WTC11 (cell line): Measurements from ENCODE around the gene ABCA13. TPM values are rescaled to one million over a fixed set of nuclear protein-coding genes. Genes with fewer than 3 reads are reported as not detected.

ENCODE experiments used
- ATAC-seq: fragments of 200-7000 bp; cut with Tn5 transposase; 2 replicates; pipeline ENCODE4 v1.10.0; 2021; ENCODE audit warnings: mild to moderate bottlenecking, moderate library complexity
- CTCF ChIA-PET: fragments of 300-600 bp; sonication (Branson Sonifier 250); formaldehyde crosslinking; loops from one replicate; lab custom pipeline; 2021; ENCODE audit warnings: antibody characterized with exemption; lab: Charles Lee
- POLR2A ChIA-PET: fragments of 350-600 bp; sonication (Branson Sonifier 250); formaldehyde crosslinking; loops from one replicate; lab custom pipeline; 2021; ENCODE audit warnings: antibody characterized with exemption; lab: Charles Lee
- DNase-seq: peaks from one replicate; pipeline ENCODE4 v3.0.0; 2021; ENCODE audit warnings: low spot score
- H3K27ac Mint-ChIP-seq: 2 replicates; pipeline ENCODE4 v1.8.0; 2021; ENCODE audit warnings: mixed read lengths
- H3K27me3 Mint-ChIP-seq: 2 replicates; pipeline ENCODE4 v1.8.0; 2021; ENCODE audit warnings: low read depth, mild to moderate bottlenecking, moderate library complexity, mixed read lengths
- H3K36me3 Mint-ChIP-seq: 2 replicates; pipeline ENCODE4 v1.8.0; 2021; ENCODE audit warnings: mixed read lengths
- H3K4me1 Mint-ChIP-seq: 2 replicates; pipeline ENCODE4 v1.8.0; 2022; ENCODE audit warnings: mixed read lengths
- H3K4me3 Mint-ChIP-seq: 2 replicates; pipeline ENCODE4 v1.8.0; 2021; ENCODE audit warnings: mild to moderate bottlenecking, moderate library complexity, mixed read lengths
- H3K9me3 Mint-ChIP-seq: 2 replicates; pipeline ENCODE4 v1.8.0; 2021; ENCODE audit warnings: mixed read lengths
- AR ChIP-seq: fragments of 250-450 bp; sonication (Bioruptor Pico); IDR thresholded peaks from 2 replicates; pipeline ENCODE4 v1.9.0; 2021; ENCODE audit warnings: mild to moderate bottlenecking
- ATF1 ChIP-seq: sonication (generic); formaldehyde crosslinking; IDR thresholded peaks from 2 replicates; pipeline ENCODE4 v1.8.1; 2023; ENCODE audit warnings: mild to moderate bottlenecking, moderate library complexity, missing genetic modification reagents
- ATF2 ChIP-seq: sonication (generic); formaldehyde crosslinking; IDR thresholded peaks from 2 replicates; pipeline ENCODE4 v1.8.1; 2022; ENCODE audit warnings: low read depth, missing genetic modification reagents, borderline replicate concordance
- FOXK1 ChIP-seq: sonication (generic); formaldehyde crosslinking; IDR thresholded peaks from 2 replicates; pipeline ENCODE4 v1.8.0; 2022; ENCODE audit warnings: mild to moderate bottlenecking, moderate library complexity, missing genetic modification reagents
- GRHL2 ChIP-seq: fragments of 250-450 bp; sonication (Bioruptor Pico); IDR thresholded peaks from 2 replicates; pipeline ENCODE4 v1.8.0; 2022; ENCODE audit warnings: mild to moderate bottlenecking, moderate library complexity; ENCODE audit not compliant: insufficient replicate concordance, severe bottlenecking
- HMGA2 ChIP-seq: fragments of 250-450 bp; sonication (Bioruptor Pico); IDR thresholded peaks from 2 replicates; pipeline ENCODE4 v1.4.0; 2021; ENCODE audit warnings: mild to moderate bottlenecking, moderate library complexity
- KAT7 ChIP-seq: sonication (generic); formaldehyde crosslinking; IDR thresholded peaks from 2 replicates; pipeline ENCODE4 v1.8.1; 2023; ENCODE audit warnings: missing genetic modification reagents, mild to moderate bottlenecking, borderline replicate concordance
- MAX ChIP-seq: sonication (generic); formaldehyde crosslinking; IDR thresholded peaks from 2 replicates; pipeline ENCODE4 v1.8.0; 2022; ENCODE audit warnings: mild to moderate bottlenecking, missing genetic modification reagents
- NR2C2 ChIP-seq: sonication (generic); formaldehyde crosslinking; IDR thresholded peaks from 2 replicates; pipeline ENCODE4 v1.8.0; 2022; ENCODE audit warnings: mild to moderate bottlenecking, missing genetic modification reagents
- NR3C1 ChIP-seq: sonication (generic); formaldehyde crosslinking; conservative IDR thresholded peaks from 2 replicates; pipeline ENCODE4 v1.8.1; 2023; ENCODE audit warnings: low read depth, mild to moderate bottlenecking, missing genetic modification reagents
- OVOL2 ChIP-seq: fragments of 250-450 bp; sonication (Bioruptor Pico); IDR thresholded peaks from 2 replicates; pipeline ENCODE4 v1.9.0; 2021; ENCODE audit warnings: mild to moderate bottlenecking, borderline replicate concordance
- PRRX2 ChIP-seq: fragments of 250-450 bp; sonication (Bioruptor Pico); IDR thresholded peaks from 2 replicates; pipeline ENCODE4 v1.8.0; 2021; ENCODE audit warnings: mild to moderate bottlenecking
- RORB ChIP-seq: fragments of 250-450 bp; sonication (Bioruptor Pico); IDR thresholded peaks from 2 replicates; pipeline ENCODE4 v1.9.0; 2021; ENCODE audit warnings: mild to moderate bottlenecking
- SOX15 ChIP-seq: fragments of 250-450 bp; sonication (Bioruptor Pico); IDR thresholded peaks from 2 replicates; pipeline ENCODE4 v1.9.0; 2021; ENCODE audit warnings: mild to moderate bottlenecking
- USF2 ChIP-seq: sonication (generic); formaldehyde crosslinking; IDR thresholded peaks from 2 replicates; pipeline ENCODE4 v1.8.1; 2023; ENCODE audit warnings: mild to moderate bottlenecking, missing genetic modification reagents, moderate library complexity
- ZNF232 ChIP-seq: sonication (generic); formaldehyde crosslinking; IDR thresholded peaks from 2 replicates; pipeline ENCODE4 v1.8.0; 2022; ENCODE audit warnings: mild to moderate bottlenecking, missing genetic modification reagents
- ZNF317 ChIP-seq: sonication (generic); formaldehyde crosslinking; IDR thresholded peaks from 2 replicates; pipeline ENCODE4 v1.8.1; 2023; ENCODE audit warnings: low read depth, mild to moderate bottlenecking, moderate library complexity, missing genetic modification reagents, borderline replicate concordance
- ZNF396 ChIP-seq: fragments of 250-450 bp; sonication (Bioruptor Pico); IDR thresholded peaks from 2 replicates; pipeline ENCODE4 v1.8.0; 2021; ENCODE audit warnings: mild to moderate bottlenecking, moderate library complexity, borderline replicate concordance
- ZNF423 ChIP-seq: fragments of 250-450 bp; sonication (Bioruptor Pico); IDR thresholded peaks from 2 replicates; pipeline ENCODE4 v2.1.2; 2022; ENCODE audit warnings: mild to moderate bottlenecking, moderate library complexity
- ZNF512 ChIP-seq: sonication (generic); formaldehyde crosslinking; IDR thresholded peaks from 2 replicates; pipeline ENCODE4 v1.8.1; 2022; ENCODE audit warnings: missing genetic modification reagents, borderline replicate concordance
- ZNF532 ChIP-seq: fragments of 250-450 bp; sonication (Bioruptor Pico); IDR thresholded peaks from 2 replicates; pipeline ENCODE4 v1.9.0; 2021; ENCODE audit warnings: mild to moderate bottlenecking, borderline replicate concordance
- ZSCAN18 ChIP-seq: fragments of 250-450 bp; sonication (Bioruptor Pico); IDR thresholded peaks from 2 replicates; pipeline ENCODE4 v2.1.2; 2022; ENCODE audit warnings: mild to moderate bottlenecking, moderate library complexity
- total RNA-seq: library from RNA; stranded (reverse); gene quantifications from 3 replicates; pipeline ENCODE4 v1.2.3, GENCODE V29; 2021

The ABCA13 gene
- total RNA-seq, 1 experiment from 2014 or later = 0.04 TPM

GRCh38 chr7:48628793-48629349 lies 457.6 kb downstream of the ABCA13 start:
- no peaks in the 10 kb centered on the region for H3K9me3 Mint-ChIP-seq
- ATAC-seq (no peak), DNase-seq (no peak)
- ChIA-PET POLR2A (no interaction called here), CTCF (no interaction called here)
- H3K4me1 Mint-ChIP-seq = no peaks in the 10 kb centered on the region
- no peaks in the 10 kb centered on the region for H3K36me3 Mint-ChIP-seq
- no peaks in the 10 kb centered on the region for H3K27me3 Mint-ChIP-seq
- H3K4me3 Mint-ChIP-seq = no peak overlapping the region
- no peak overlapping the region for H3K27ac Mint-ChIP-seq
- TF ChIP-seq AR (CRISPR knock-in tag) (no peak), USF2 (no peak), ATF1 (CRISPR knock-in tag) (no peak), OVOL2 (CRISPR knock-in tag) (no peak), ZNF532 (CRISPR knock-in tag) (no peak), ZSCAN18 (CRISPR knock-in tag) (no peak), RORB (CRISPR knock-in tag) (no peak), ZNF396 (CRISPR knock-in tag) (no peak), NR2C2 (CRISPR knock-in tag) (no peak), FOXK1 (CRISPR knock-in tag) (no peak), ZNF232 (no peak), KAT7 (CRISPR knock-in tag) (no peak), PRRX2 (CRISPR knock-in tag) (no peak), ZNF423 (no peak), NR3C1 (CRISPR knock-in tag) (no peak)

- Mint-ChIP-seq H3K27ac (no peak overlapping the region), H3K4me3 (no peak overlapping the region), H3K27me3 (no peaks in the 10 kb centered on the region), H3K36me3 (no peaks in the 10 kb centered on the region), H3K9me3 (no peaks in the 10 kb centered on the region), H3K4me1 (peaks cover 11% of the 10 kb centered on the region; the same call in 1 of the 2 replicates)
- POLR2A ChIA-PET = no interaction called here
- DNase-seq (no peak), ATAC-seq (no peak)
- CTCF ChIA-PET = no interaction called here
- TF ChIP-seq NR3C1 (CRISPR knock-in tag) (no peak), ZNF396 (CRISPR knock-in tag) (no peak), ZNF512 (CRISPR knock-in tag) (no peak), NR2C2 (CRISPR knock-in tag) (no peak), ZNF317 (CRISPR knock-in tag) (no peak), SOX15 (CRISPR knock-in tag) (no peak), ATF2 (no peak), MAX (CRISPR knock-in tag) (no peak), HMGA2 (no peak), GRHL2 (CRISPR knock-in tag) (no peak)
Observed at GRCh38 chr7:48634116-48634632, 462.9 kb downstream of the ABCA13 start.
